Activated T-helper 2 cell treated with anti-CD3 and anti-CD28 coated beads, Interferon-gamma antibody, Interleukin-2, Interleukin-4, amounts not matched to agents 10 μg/mL and 5 μg/mL and 100 μg/mL, durations not matched to agents 14 hours and 24 hours and 36 hours (primary cell): ENCODE data around the gene KRTAP10-7. TPM values are rescaled to one million over a fixed set of nuclear protein-coding genes. Genes with fewer than 3 reads are reported as not detected.
"Not testable (repeated sequence)": the region's sequence is repeated elsewhere in the genome, so short reads cannot be mapped to it uniquely, and the experiment has no call there.

Experiments used
- DNase-seq: peaks from one replicate; pipeline ENCODE4 v3.0.0; 2021; ENCODE audit warnings: low spot score
- H3K27ac Mint-ChIP-seq: one replicate; pipeline ENCODE4 v1.8.0; 2021; ENCODE audit warnings: mixed read lengths
- H3K27me3 Mint-ChIP-seq: one replicate; pipeline ENCODE4 v1.8.0; 2021; ENCODE audit warnings: low read depth, mixed read lengths
- H3K36me3 Mint-ChIP-seq: one replicate; pipeline ENCODE4 v1.8.0; 2021; ENCODE audit warnings: low read depth, mixed read lengths
- H3K4me1 Mint-ChIP-seq: one replicate; pipeline ENCODE4 v1.8.0; 2021; ENCODE audit warnings: low read depth, mixed read lengths
- H3K4me3 Mint-ChIP-seq: one replicate; pipeline ENCODE4 v1.8.0; 2021; ENCODE audit warnings: low read depth, mild to moderate bottlenecking, moderate library complexity, mixed read lengths
- H3K9me3 Mint-ChIP-seq: one replicate; pipeline ENCODE4 v1.8.0; 2021; ENCODE audit warnings: mixed read lengths
- intact Hi-C: fragments of 100-400 bp; cut with micrococcal nuclease; formaldehyde crosslinking; loops from one replicate; pipeline ENCODE4 v1.15.1; 2023
- total RNA-seq: library from RNA; stranded (reverse); gene quantifications from 2 replicates; pipeline ENCODE4 v1.2.3, GENCODE V29; 2022

The KRTAP10-7 gene, protein sequence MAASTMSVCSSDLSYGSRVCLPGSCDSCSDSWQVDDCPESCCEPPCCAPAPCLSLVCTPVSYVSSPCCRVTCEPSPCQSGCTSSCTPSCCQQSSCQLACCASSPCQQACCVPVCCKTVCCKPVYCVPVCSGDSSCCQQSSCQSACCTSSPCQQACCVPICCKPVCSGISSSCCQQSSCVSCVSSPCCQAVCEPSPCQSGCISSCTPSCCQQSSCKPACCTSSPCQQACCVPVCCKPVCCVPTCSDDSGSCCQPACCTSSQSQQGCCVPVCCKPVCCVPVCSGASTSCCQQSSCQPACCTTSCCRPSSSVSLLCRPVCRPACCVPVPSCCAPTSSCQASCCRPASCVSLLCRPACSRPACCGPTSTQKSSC
- not detected in 2 replicates for total RNA-seq

- H3K9me3 Mint-ChIP-seq, DNase-seq, H3K36me3 Mint-ChIP-seq, intact Hi-C loops, H3K4me1 Mint-ChIP-seq, H3K27me3 Mint-ChIP-seq, H3K4me3 Mint-ChIP-seq, H3K27ac Mint-ChIP-seq: not testable (repeated sequence)
These were observed at the start of gene KRTAP10-7 for GRCh38 chr21:44600118-44600978. Gene KRTAP10-7 (plus strand): TSS chr21:44600597. CDS start chr21:44600622, 25 bp downstream.

DNA sequence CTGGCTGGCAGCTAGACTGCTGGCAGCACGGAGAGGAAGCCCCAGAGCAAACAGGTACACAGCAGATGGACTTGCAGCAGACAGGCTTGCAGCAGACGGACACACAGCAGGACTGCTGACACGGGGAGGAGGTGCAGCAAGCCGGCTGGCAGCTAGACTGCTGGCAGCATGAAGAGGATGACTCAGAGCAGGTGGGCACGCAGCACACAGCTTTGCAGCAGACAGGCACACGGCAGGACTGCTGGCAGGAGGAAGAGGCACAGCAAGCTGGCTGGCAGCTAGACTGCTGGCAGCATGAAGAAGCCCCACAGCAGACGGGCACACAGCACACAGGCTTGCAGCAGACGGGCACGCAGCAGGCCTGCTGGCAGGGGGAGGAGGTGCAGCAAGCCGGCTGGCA, 49.6 kb upstream of the KRTAP10-7 start:
- peaks cover 3% of the 10 kb centered on the region for H3K27me3 Mint-ChIP-seq
- no peak for DNase-seq
- H3K4me1 Mint-ChIP-seq, result peaks cover 10% of the 10 kb centered on the region
- H3K4me3 Mint-ChIP-seq, result no peak overlapping the region
- intact Hi-C loops, result no loop called here
- H3K27ac Mint-ChIP-seq, result no peak overlapping the region
- H3K9me3 Mint-ChIP-seq, result peaks cover 20% of the 10 kb centered on the region
- peaks cover 16% of the 10 kb centered on the region for H3K36me3 Mint-ChIP-seq

- intact Hi-C loops, result no loop called here
- Mint-ChIP-seq H3K4me1 (peaks cover 10% of the 10 kb centered on the region), H3K4me3 (no peak within 1 kb of the TSS), H3K27ac (no peak within 1 kb of the TSS), H3K9me3 (peaks cover 20% of the 10 kb centered on the region), H3K27me3 (peaks cover 3% of the 10 kb centered on the region), H3K36me3 (peaks cover 15% of the 10 kb centered on the region)
- no peak for DNase-seq
These were observed 48.9 kb upstream of the KRTAP10-7 start, which contains the start of gene KRTAP10-2 for GRCh38 chr21:44551340-44551961. Gene KRTAP10-2 (minus strand): TSS chr21:44551505. CDS start chr21:44551458, 47 bp downstream.

GRCh38 chr21:44552136-44552535, 48.3 kb upstream of the KRTAP10-7 start:
- Mint-ChIP-seq H3K4me1 (peaks cover 8% of the 10 kb centered on the region), H3K36me3 (peaks cover 8% of the 10 kb centered on the region), H3K27ac (no peak overlapping the region), H3K27me3 (peaks cover 3% of the 10 kb centered on the region), H3K9me3 (peaks cover 13% of the 10 kb centered on the region), H3K4me3 (no peak overlapping the region)
- intact Hi-C loops, result no loop called here
- no peak for DNase-seq

GRCh38 chr21:44552681-44553080, 47.7 kb upstream of the KRTAP10-7 start:
- peaks cover 3% of the 10 kb centered on the region for H3K27me3 Mint-ChIP-seq
- H3K27ac Mint-ChIP-seq, result no peak overlapping the region
- no peak for DNase-seq
- intact Hi-C loops, result no loop called here
- no peak overlapping the region for H3K4me3 Mint-ChIP-seq
- peaks cover 7% of the 10 kb centered on the region for H3K9me3 Mint-ChIP-seq
- peaks cover 3% of the 10 kb centered on the region for H3K36me3 Mint-ChIP-seq
- H3K4me1 Mint-ChIP-seq, result peaks cover 3% of the 10 kb centered on the region

- Mint-ChIP-seq H3K27ac (no peak overlapping the region), H3K4me3 (no peak overlapping the region), H3K27me3 (peaks cover 10% of the 10 kb centered on the region), H3K36me3 (no peaks in the 10 kb centered on the region), H3K9me3 (peaks cover under 1% of the 10 kb centered on the region), H3K4me1 (no peaks in the 10 kb centered on the region)
- intact Hi-C loops, result no loop called here
- DNase-seq, result no peak
These were observed 45.1 kb upstream of the KRTAP10-7 start for GRCh38 chr21:44555200-44555875.

- H3K27ac Mint-ChIP-seq, result no peak overlapping the region
- H3K4me3 Mint-ChIP-seq, result no peak overlapping the region
- H3K36me3 Mint-ChIP-seq, result no peaks in the 10 kb centered on the region
- intact Hi-C loops, result no loop called here
- H3K9me3 Mint-ChIP-seq, result peaks cover 8% of the 10 kb centered on the region
- no peaks in the 10 kb centered on the region for H3K4me1 Mint-ChIP-seq
- DNase-seq, result no peak
- peaks cover 18% of the 10 kb centered on the region for H3K27me3 Mint-ChIP-seq
These were observed 43.5 kb upstream of the KRTAP10-7 start for GRCh38 chr21:44556879-44557278.

GRCh38 chr21:44557491-44558328, 42.7 kb upstream of the KRTAP10-7 start:
- Mint-ChIP-seq H3K27me3 (peaks cover 23% of the 10 kb centered on the region), H3K27ac (no peak overlapping the region), H3K36me3 (no peaks in the 10 kb centered on the region), H3K9me3 (peaks cover 14% of the 10 kb centered on the region), H3K4me1 (no peaks in the 10 kb centered on the region), H3K4me3 (no peak overlapping the region)
- intact Hi-C loops, result no loop called here
- no peak for DNase-seq

GRCh38 chr21:44558329-44558675, 42.1 kb upstream of the KRTAP10-7 start:
- H3K27ac Mint-ChIP-seq, H3K4me3 Mint-ChIP-seq, intact Hi-C loops, DNase-seq, H3K36me3 Mint-ChIP-seq, H3K4me1 Mint-ChIP-seq: not testable (repeated sequence)
- peaks cover 23% of the 10 kb centered on the region for H3K27me3 Mint-ChIP-seq
- H3K9me3 Mint-ChIP-seq, result peaks cover 18% of the 10 kb centered on the region

DNA sequence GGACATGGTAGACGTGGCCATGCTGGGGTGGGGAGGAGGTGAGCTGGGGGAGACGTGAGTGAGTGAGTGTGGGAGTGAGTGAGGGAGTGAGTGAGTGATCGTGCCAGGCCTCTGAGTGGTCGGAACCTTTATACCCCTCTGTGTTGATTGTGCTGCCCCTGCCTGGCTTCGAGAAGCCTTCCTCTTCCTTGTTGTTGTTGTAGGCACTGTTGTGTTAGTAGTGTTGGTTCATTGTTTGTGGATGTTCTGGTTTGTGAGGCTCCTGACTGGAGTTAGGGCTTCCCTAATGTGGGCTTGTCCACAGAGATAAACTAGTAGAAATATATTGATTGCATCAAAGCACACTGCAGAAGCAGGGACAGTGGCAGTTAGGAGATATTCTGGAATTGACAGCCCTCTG, 41.7 kb upstream of the KRTAP10-7 start, which contains the start of gene KRTAP10-3:
Gene KRTAP10-3 (minus strand): TSS at position 101 of the 400 bp plus-strand sequence. CDS start 80 bp downstream, at position 21.
- intact Hi-C loops, result no loop called here
- Mint-ChIP-seq H3K36me3 (no peaks in the 10 kb centered on the region), H3K4me3 (no peak within 1 kb of the TSS), H3K4me1 (no peaks in the 10 kb centered on the region), H3K27me3 (peaks cover 23% of the 10 kb centered on the region), H3K9me3 (peaks cover 19% of the 10 kb centered on the region), H3K27ac (no peak within 1 kb of the TSS)
- DNase-seq, result no peak

- intact Hi-C loops, result no loop called here
- Mint-ChIP-seq H3K27me3 (peaks cover 21% of the 10 kb centered on the region), H3K36me3 (no peaks in the 10 kb centered on the region), H3K9me3 (peaks cover 19% of the 10 kb centered on the region), H3K4me3 (no peak overlapping the region), H3K4me1 (peaks cover 12% of the 10 kb centered on the region), H3K27ac (no peak overlapping the region)
- no peak for DNase-seq
These were observed 36.3 kb upstream of the KRTAP10-7 start for GRCh38 chr21:44564099-44564498.
